Esophagus (tissue), 2 donors: ENCODE data around the gene YARS1. TPM values are rescaled to one million over a fixed set of nuclear protein-coding genes. Genes with fewer than 3 reads are reported as not detected.
A peak's percentile ranks its signal among the peaks of the same experiment; 100 is the strongest.

ENCODE experiments used
- H3K27ac ChIP-seq, 2 donors: one replicate each; pipeline ENCODE4 v1.5.1; 2013; ENCODE audit warnings: low read depth in 2 of 2, mild to moderate bottlenecking in 2 of 2, inconsistent platforms in 1 of 2, low read length in 1 of 2, moderate library complexity in 1 of 2
- H3K27me3 ChIP-seq, 2 donors: one replicate each; pipeline ENCODE4 v1.6.1; 2013; ENCODE audit warnings: low read length in 2 of 2, control low read depth in 1 of 2, mild to moderate bottlenecking in 1 of 2; ENCODE audit not compliant: insufficient read depth in 2 of 2, control insufficient read depth in 1 of 2
- H3K36me3 ChIP-seq, 2 donors: one replicate each; pipeline ENCODE4 v1.6.1; 2013; ENCODE audit warnings: low read length in 1 of 2; ENCODE audit not compliant: control insufficient read depth in 2 of 2, insufficient read depth in 2 of 2
- H3K4me1 ChIP-seq, 2 donors: one replicate each; pipeline ENCODE4 v1.6.1; 2013; ENCODE audit warnings: low read length in 1 of 2; ENCODE audit not compliant: control insufficient read depth in 2 of 2, insufficient read depth in 2 of 2
- H3K4me3 ChIP-seq, 2 donors: one replicate each; pipeline ENCODE4 v1.5.1; 2013; ENCODE audit warnings: low read length in 2 of 2, mild to moderate bottlenecking in 2 of 2, low read depth in 1 of 2, moderate library complexity in 1 of 2
- H3K9me3 ChIP-seq, 2 donors: one replicate each; pipeline ENCODE4 v1.6.1; 2013; ENCODE audit warnings: mild to moderate bottlenecking in 2 of 2, low read depth in 1 of 2, low read length in 1 of 2, moderate library complexity in 1 of 2; ENCODE audit not compliant: control insufficient read depth in 2 of 2, insufficient read depth in 1 of 2
- WGBS, 2 donors: extraction: QIAGEN DNeasy Blood & Tissue Kit; methylation state at CpG; one replicate each; pipeline ENCODE4 v1.1.7; 2013; 5-methylcytosine and 5-hydroxymethylcytosine counted together
- polyA plus RNA-seq, 2 donors: library from polyadenylated mRNA; stranded (reverse); fragments of 200-250 nt; gene quantifications; one replicate each; pipeline ENCODE4 v1.2.3, GENCODE V29; 2013
- donor health status: healthy with polysubstance abuse.
- donor health status: Bipolar disorder and iron deficiency.

Gene YARS1
- 10 to 100 TPM; 33.2 to 52.2 TPM for polyA plus RNA-seq

GRCh38 chr1:32817159-32817814 is at the start of gene YARS1, which contains the start of gene S100PBP:
Gene YARS1 (minus strand): TSS chr1:32817358. CDS start chr1:32817244, 114 bp downstream.
Gene S100PBP (plus strand): TSS chr1:32817653. CDS start chr1:32826100, 8,447 bp downstream.
- H3K27ac ChIP-seq, result peak within 1 kb of the TSS; percentile 89 to 95
- peak within 1 kb of the TSS; percentile 86 to 95 for H3K4me3 ChIP-seq
- no peaks in the 10 kb centered on the region for H3K9me3 ChIP-seq
- H3K4me1 ChIP-seq, result peaks cover 0 to 2% of the 10 kb centered on the region in 2 donors
- WGBS, 2 donors, result 1% methylated on average over 46 to 55 of the region's 55 CpGs
- H3K27me3 ChIP-seq, result no peaks in the 10 kb centered on the region
- H3K36me3 ChIP-seq, result no peaks in the 10 kb centered on the region

- Histone ChIP-seq H3K4me1 (no peaks in the 10 kb centered on the region), H3K36me3 (peaks cover 0 to 3% of the 10 kb centered on the region in 2 donors), H3K27me3 (peaks cover 0 to 2% of the 10 kb centered on the region in 2 donors), H3K9me3 (no peaks in the 10 kb centered on the region), H3K4me3 (no peak overlapping the region), H3K27ac (no peak overlapping the region)
- 51 to 56% methylated on average over 3 of the region's 3 CpGs for WGBS, 2 donors
Measured at GRCh38 chr1:32865639-32866405, 48.7 kb upstream of the YARS1 start.

GRCh38 chr1:32864375-32865019 is 47.3 kb upstream of the YARS1 start:
- no peak overlapping the region for H3K27ac ChIP-seq
- WGBS, 2 donors, result 95 to 97% methylated on average over 8 of the region's 8 CpGs
- H3K4me3 ChIP-seq, result no peak overlapping the region
- H3K36me3 ChIP-seq, result peaks cover 0 to 3% of the 10 kb centered on the region in 2 donors
- no peaks in the 10 kb centered on the region for H3K27me3 ChIP-seq
- H3K9me3 ChIP-seq, result no peaks in the 10 kb centered on the region
- H3K4me1 ChIP-seq, result no peaks in the 10 kb centered on the region

GRCh38 chr1:32863881-32864245 is 46.7 kb upstream of the YARS1 start:
- H3K4me3 ChIP-seq, result no peak overlapping the region
- H3K27ac ChIP-seq, result no peak overlapping the region
- H3K27me3 ChIP-seq, result no peaks in the 10 kb centered on the region
- H3K36me3 ChIP-seq, result peaks cover 0 to 3% of the 10 kb centered on the region in 2 donors
- WGBS, 2 donors, result 98 to 100% methylated on average over 1 of the region's 1 CpG
- H3K4me1 ChIP-seq, result no peaks in the 10 kb centered on the region
- H3K9me3 ChIP-seq, result no peaks in the 10 kb centered on the region

- Histone ChIP-seq H3K4me1 (no peaks in the 10 kb centered on the region), H3K27me3 (no peaks in the 10 kb centered on the region), H3K4me3 (no peak overlapping the region), H3K36me3 (peaks cover 0 to 3% of the 10 kb centered on the region in 2 donors), H3K27ac (no peak overlapping the region), H3K9me3 (no peaks in the 10 kb centered on the region)
- 83 to 90% methylated on average over 4 of the region's 4 CpGs for WGBS, 2 donors
Measured at GRCh38 chr1:32863218-32863880, 46.2 kb upstream of the YARS1 start.

- WGBS, 2 donors, result 72 to 76% methylated on average over 3 of the region's 3 CpGs
- Histone ChIP-seq H3K9me3 (no peaks in the 10 kb centered on the region), H3K27me3 (no peaks in the 10 kb centered on the region), H3K36me3 (peaks cover 0 to 6% of the 10 kb centered on the region in 2 donors), H3K4me1 (no peaks in the 10 kb centered on the region), H3K27ac (no peak overlapping the region), H3K4me3 (no peak overlapping the region)
Measured at GRCh38 chr1:32861904-32862695, 44.9 kb upstream of the YARS1 start.

- no peak overlapping the region for H3K27ac ChIP-seq
- H3K27me3 ChIP-seq, result no peaks in the 10 kb centered on the region
- no peaks in the 10 kb centered on the region for H3K4me1 ChIP-seq
- peaks cover 2 to 6% of the 10 kb centered on the region in 2 donors for H3K36me3 ChIP-seq
- no peak overlapping the region for H3K4me3 ChIP-seq
- H3K9me3 ChIP-seq, result no peaks in the 10 kb centered on the region
Measured at GRCh38 chr1:32860566-32860965, 43.4 kb upstream of the YARS1 start.

GRCh38 chr1:32859915-32860314 is 42.8 kb upstream of the YARS1 start:
- Histone ChIP-seq H3K27ac (no peak overlapping the region), H3K9me3 (no peaks in the 10 kb centered on the region), H3K27me3 (no peaks in the 10 kb centered on the region), H3K4me1 (no peaks in the 10 kb centered on the region), H3K4me3 (no peak overlapping the region), H3K36me3 (peaks cover 2 to 6% of the 10 kb centered on the region in 2 donors)
- 96 to 99% methylated on average over 2 of the region's 2 CpGs for WGBS, 2 donors

- H3K4me3 ChIP-seq, result no peak overlapping the region
- no peaks in the 10 kb centered on the region for H3K27me3 ChIP-seq
- WGBS, 2 donors, result 93% methylated on average over 7 of the region's 7 CpGs
- no peaks in the 10 kb centered on the region for H3K9me3 ChIP-seq
- H3K27ac ChIP-seq, result no peak overlapping the region
- no peaks in the 10 kb centered on the region for H3K4me1 ChIP-seq
- peaks cover 2 to 8% of the 10 kb centered on the region in 2 donors for H3K36me3 ChIP-seq
Measured at GRCh38 chr1:32858791-32859190, 41.6 kb upstream of the YARS1 start.
